Nephron (organoid): ENCODE data around the gene TTC24.
A peak's percentile ranks its signal among the peaks of the same experiment; 100 is the strongest.

ENCODE experiments used
- H3K27ac Mint-ChIP-seq, 3 experiments: 2 replicates each; pipeline ENCODE4 v1.8.0; 2020; ENCODE audit warnings: mixed read lengths in 3 of 3, mild to moderate bottlenecking in 2 of 3, moderate library complexity in 1 of 3
- H3K27me3 Mint-ChIP-seq: 2 replicates; pipeline ENCODE4 v1.8.0; 2021; ENCODE audit warnings: low read depth, mild to moderate bottlenecking, moderate library complexity, mixed read lengths
- H3K36me3 Mint-ChIP-seq: 2 replicates; pipeline ENCODE4 v1.8.0; 2020; ENCODE audit warnings: low read depth, mixed read lengths
- H3K4me1 Mint-ChIP-seq: 2 replicates; pipeline ENCODE4 v1.8.0; 2020; ENCODE audit warnings: mixed read lengths
- H3K4me3 Mint-ChIP-seq, 3 experiments: 2 replicates each; pipeline ENCODE4 v1.8.0; 2020; ENCODE audit warnings: mild to moderate bottlenecking in 3 of 3, mixed read lengths in 3 of 3, moderate library complexity in 2 of 3
- H3K9me3 Mint-ChIP-seq: 2 replicates; pipeline ENCODE4 v1.8.0; 2020; ENCODE audit warnings: mixed read lengths
- TF ChIP-seq, protein P1 (sequence below), 3 experiments: fragments of 200-600 bp; sonication (generic); IDR thresholded peaks; one replicate each; pipeline ENCODE4 v1.5.0; 2021; ENCODE audit warnings: antibody characterized with exemption in 3 of 3; ENCODE audit not compliant: unreplicated experiment in 3 of 3

The TTC24 gene

GRCh38 chr1:156574039-156574633, 5.4 kb upstream of the TTC24 start:
- H3K27ac Mint-ChIP-seq: no peak overlapping the region
- TF ChIP-seq, protein P1, sequence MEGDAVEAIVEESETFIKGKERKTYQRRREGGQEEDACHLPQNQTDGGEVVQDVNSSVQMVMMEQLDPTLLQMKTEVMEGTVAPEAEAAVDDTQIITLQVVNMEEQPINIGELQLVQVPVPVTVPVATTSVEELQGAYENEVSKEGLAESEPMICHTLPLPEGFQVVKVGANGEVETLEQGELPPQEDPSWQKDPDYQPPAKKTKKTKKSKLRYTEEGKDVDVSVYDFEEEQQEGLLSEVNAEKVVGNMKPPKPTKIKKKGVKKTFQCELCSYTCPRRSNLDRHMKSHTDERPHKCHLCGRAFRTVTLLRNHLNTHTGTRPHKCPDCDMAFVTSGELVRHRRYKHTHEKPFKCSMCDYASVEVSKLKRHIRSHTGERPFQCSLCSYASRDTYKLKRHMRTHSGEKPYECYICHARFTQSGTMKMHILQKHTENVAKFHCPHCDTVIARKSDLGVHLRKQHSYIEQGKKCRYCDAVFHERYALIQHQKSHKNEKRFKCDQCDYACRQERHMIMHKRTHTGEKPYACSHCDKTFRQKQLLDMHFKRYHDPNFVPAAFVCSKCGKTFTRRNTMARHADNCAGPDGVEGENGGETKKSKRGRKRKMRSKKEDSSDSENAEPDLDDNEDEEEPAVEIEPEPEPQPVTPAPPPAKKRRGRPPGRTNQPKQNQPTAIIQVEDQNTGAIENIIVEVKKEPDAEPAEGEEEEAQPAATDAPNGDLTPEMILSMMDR (IDR thresholded peaks at IDR 0.05; ENCODE audit: unreplicated experiment in 3 of 3): no peak
- peak overlapping the region in 1 of 3 experiments; percentile 24 for H3K4me3 Mint-ChIP-seq

DNA sequence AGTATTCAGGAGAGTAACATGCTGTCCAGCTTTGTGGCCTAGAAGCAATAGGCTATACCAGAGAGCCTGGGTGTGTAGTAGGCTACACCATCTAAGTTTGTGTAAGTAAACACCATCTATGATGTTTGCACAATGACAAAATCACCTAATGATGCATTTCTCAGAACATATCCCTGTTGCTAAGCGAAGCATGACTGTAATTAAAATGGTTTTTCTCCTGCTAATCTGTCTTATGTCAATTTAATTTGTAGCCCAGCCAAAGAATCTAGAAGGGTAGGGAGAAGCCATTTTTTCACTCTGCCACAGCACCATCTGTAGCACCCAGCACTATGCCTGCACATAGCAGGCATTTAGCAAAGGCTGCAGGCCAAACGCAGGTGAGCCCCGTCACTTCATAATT, 2.0 kb upstream of the TTC24 start:
- H3K4me3 Mint-ChIP-seq: no peak overlapping the region
- peaks cover 13% of the 10 kb centered on the region for H3K4me1 Mint-ChIP-seq
- peaks cover 12% of the 10 kb centered on the region for H3K27me3 Mint-ChIP-seq
- H3K9me3 Mint-ChIP-seq: no peaks in the 10 kb centered on the region
- H3K27ac Mint-ChIP-seq: peak overlapping the region; percentile 26 to 87 (median 64)
- H3K36me3 Mint-ChIP-seq: no peaks in the 10 kb centered on the region
- TF ChIP-seq, protein P1 (IDR thresholded peaks at IDR 0.05; ENCODE audit: unreplicated experiment in 3 of 3): no peak

More at GRCh38 chr1:156574039-156574633, 5.4 kb upstream of the TTC24 start:
- Mint-ChIP-seq H3K27me3 (peaks cover 16% of the 10 kb centered on the region), H3K36me3 (peaks cover 5% of the 10 kb centered on the region), H3K4me1 (peaks cover 32% of the 10 kb centered on the region), H3K9me3 (no peaks in the 10 kb centered on the region)

DNA sequence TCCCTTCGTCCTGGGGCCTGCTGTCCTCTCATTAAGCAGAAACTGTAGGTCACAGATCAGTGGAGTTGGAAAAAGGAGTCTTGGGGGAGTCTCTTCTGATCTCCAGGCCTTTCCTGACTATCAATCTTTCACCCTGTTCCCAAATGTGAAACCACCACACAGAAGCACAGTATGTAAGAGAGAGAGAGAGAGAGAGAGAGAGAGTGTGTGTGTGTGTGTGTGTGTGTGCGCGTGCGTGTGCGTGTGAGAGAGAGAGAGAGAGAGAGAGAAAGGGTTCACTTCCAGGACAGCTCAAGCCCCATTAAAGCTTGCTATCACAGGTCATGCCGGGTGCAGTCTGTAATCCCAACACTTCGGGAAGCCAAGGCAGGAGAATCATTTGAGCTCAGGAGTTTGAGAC, 1.5 kb upstream of the TTC24 start:
- Mint-ChIP-seq H3K4me3 (peak overlapping the region in 1 of 3 experiments; percentile 4), H3K36me3 (no peaks in the 10 kb centered on the region)

GRCh38 chr1:156581661-156582387, 2.3 kb downstream of the TTC24 start:
- Mint-ChIP-seq H3K4me3 (no peak overlapping the region), H3K27ac (no peak overlapping the region), H3K4me1 (peaks cover 9% of the 10 kb centered on the region), H3K9me3 (no peaks in the 10 kb centered on the region), H3K36me3 (no peaks in the 10 kb centered on the region), H3K27me3 (peaks cover 9% of the 10 kb centered on the region)
- TF ChIP-seq, protein P1 (IDR thresholded peaks at IDR 0.05; ENCODE audit: unreplicated experiment in 3 of 3): no peak

More for the DNA sequence above, 1.5 kb upstream of the TTC24 start:
- H3K27me3 Mint-ChIP-seq: peaks cover 12% of the 10 kb centered on the region
- peaks cover 9% of the 10 kb centered on the region for H3K4me1 Mint-ChIP-seq
- peak overlapping the region; percentile 26 to 87 (median 64) for H3K27ac Mint-ChIP-seq
- TF ChIP-seq, protein P1 (IDR thresholded peaks at IDR 0.05; ENCODE audit: unreplicated experiment in 3 of 3): no peak
- H3K9me3 Mint-ChIP-seq: no peaks in the 10 kb centered on the region

- H3K9me3 Mint-ChIP-seq: no peaks in the 10 kb centered on the region
Observed at GRCh38 chr1:156582388-156583017, 3.0 kb downstream of the TTC24 start.

More at GRCh38 chr1:156582388-156583017, 3.0 kb downstream of the TTC24 start:
- peaks cover 9% of the 10 kb centered on the region for H3K27me3 Mint-ChIP-seq
- TF ChIP-seq, protein P1 (IDR thresholded peaks at IDR 0.05; ENCODE audit: unreplicated experiment in 3 of 3): no peak
- H3K4me1 Mint-ChIP-seq: peaks cover 8% of the 10 kb centered on the region
- H3K4me3 Mint-ChIP-seq: no peak overlapping the region
- H3K36me3 Mint-ChIP-seq: no peaks in the 10 kb centered on the region
- H3K27ac Mint-ChIP-seq: no peak overlapping the region
